Daoy (cell line): ENCODE measurements around the gene PRM1. TPM values are rescaled to one million over a fixed set of nuclear protein-coding genes. Genes with fewer than 3 reads are reported as not detected.
A peak's percentile ranks its signal among the peaks of the same experiment; 100 is the strongest.
"Not testable (repeated sequence)": the region's sequence is repeated elsewhere in the genome, so short reads cannot be mapped to it uniquely, and the experiment has no call there.

Experiments used
- DNase-seq: peaks from one replicate; pipeline ENCODE4 v3.0.0-alpha.2; 2015; ENCODE audit warnings: low read depth
- total RNA-seq: library from RNA; depleted of rRNA; stranded (reverse); fragments of >200 nt; shearing (Covaris generic); gene quantifications from 2 replicates; pipeline ENCODE4 v1.2.3, GENCODE V29; 2014

Gene PRM1
- total RNA-seq, 1 experiment from 2014 or later, result not detected

GRCh38 chr16:11314309-11314894 is 33.3 kb upstream of the PRM1 start:
- no peak for DNase-seq

- no peak for DNase-seq
Observed at GRCh38 chr16:11313493-11314308, 32.6 kb upstream of the PRM1 start.

- DNase-seq, result peak; percentile 66
Observed at GRCh38 chr16:11312718-11313492, 31.8 kb upstream of the PRM1 start.

- no peak for DNase-seq
Observed at GRCh38 chr16:11310997-11311561, 29.9 kb upstream of the PRM1 start.

GRCh38 chr16:11310634-11310977 is 29.5 kb upstream of the PRM1 start:
- DNase-seq, result no peak

- DNase-seq, result no peak
Observed at GRCh38 chr16:11309895-11310633, 28.9 kb upstream of the PRM1 start.

GRCh38 chr16:11308493-11309283 is 27.6 kb upstream of the PRM1 start:
- DNase-seq, result no peak

- no peak for DNase-seq
Observed at GRCh38 chr16:11307639-11308492, 26.7 kb upstream of the PRM1 start.

GRCh38 chr16:11306997-11307638 is 26.0 kb upstream of the PRM1 start:
- no peak for DNase-seq

GRCh38 chr16:11306381-11306780 is 25.3 kb upstream of the PRM1 start:
- no peak for DNase-seq

GRCh38 chr16:11303405-11304138 is 22.4 kb upstream of the PRM1 start:
- peak; percentile 33 for DNase-seq

GRCh38 chr16:11302977-11303376 is 21.8 kb upstream of the PRM1 start:
- DNase-seq, result no peak

GRCh38 chr16:11301645-11302501 is 20.7 kb upstream of the PRM1 start:
- DNase-seq, result no peak

GRCh38 chr16:11300560-11300892 is 19.4 kb upstream of the PRM1 start:
- no peak for DNase-seq

- DNase-seq, result no peak
Observed at GRCh38 chr16:11299865-11300559, 18.9 kb upstream of the PRM1 start.

GRCh38 chr16:11298950-11299547 is 17.9 kb upstream of the PRM1 start:
- not testable (repeated sequence) for DNase-seq
